ENCODE measurements around the gene OOEP.
A peak's percentile ranks its signal among the peaks of the same experiment; 100 is the strongest.

Gene OOEP

DNA sequence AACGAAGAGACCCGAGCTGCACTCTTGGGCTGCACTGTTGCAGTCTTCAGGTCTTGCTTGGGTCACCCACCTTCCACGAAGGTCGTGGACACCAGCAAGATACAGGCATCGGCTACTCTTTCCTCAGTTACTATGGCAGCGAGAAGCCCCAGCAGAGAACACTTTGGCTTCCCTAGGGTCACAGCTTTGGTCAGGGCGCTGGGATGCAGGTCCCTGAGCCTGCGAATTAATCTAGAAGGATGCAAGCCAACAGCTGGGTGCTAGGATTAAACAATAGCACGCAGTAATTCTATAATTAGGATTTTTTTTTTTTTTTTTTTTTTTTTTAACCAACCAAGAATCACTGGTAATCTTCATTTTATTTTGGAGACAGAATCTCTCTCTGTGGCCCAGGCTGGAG lies 5.1 kb downstream of the OOEP start:
- Histone ChIP-seq H3K27me3 (ENCODE audit: control insufficient read depth, insufficient read depth, low read length) (no peaks in the 10 kb centered on the region), H3K4me1 (ENCODE audit: control insufficient read depth, insufficient read depth, low read length) (peaks cover 5% of the 10 kb centered on the region; the same call in 1 of the 2 replicates), H3K9me3 (ENCODE audit: control insufficient read depth, insufficient read depth, low read length) (no peaks in the 10 kb centered on the region), H3K9ac (ENCODE audit: low read depth, low read length) (no peak overlapping the region), H3K4me3 (ENCODE audit: low read depth, low read length) (no peak overlapping the region), H3K36me3 (ENCODE audit: control insufficient read depth, insufficient read depth, low read length) (no peaks in the 10 kb centered on the region), H3K27ac (ENCODE audit: low read depth, low read length) (no peak overlapping the region)

DNA sequence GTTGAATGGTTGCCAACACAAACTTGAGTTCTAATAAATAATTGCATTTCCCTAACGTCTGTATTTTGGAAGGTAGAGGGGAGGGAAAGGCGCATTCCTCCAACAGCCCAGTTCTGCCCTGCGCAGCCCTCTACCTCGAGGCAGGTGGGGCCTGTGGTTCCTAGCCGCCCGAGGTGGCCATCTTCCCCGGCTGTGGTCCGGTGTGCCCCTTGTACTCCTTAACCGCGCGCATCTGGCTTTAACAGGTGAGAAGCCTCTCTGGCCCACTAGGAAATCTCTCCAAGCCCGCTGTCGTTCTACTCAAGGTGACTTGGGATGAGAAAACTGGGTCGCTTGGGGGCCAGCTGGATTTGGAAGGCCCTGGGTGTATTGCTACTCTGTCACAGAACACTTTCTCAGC lies 5.6 kb downstream of the OOEP start:
- Histone ChIP-seq H3K4me1 (ENCODE audit: control insufficient read depth, insufficient read depth, low read length) (peaks cover 5% of the 10 kb centered on the region; the same call in 1 of the 2 replicates), H3K27ac (ENCODE audit: low read depth, low read length) (no peak overlapping the region), H3K4me3 (ENCODE audit: low read depth, low read length) (no peak overlapping the region), H3K9me3 (ENCODE audit: control insufficient read depth, insufficient read depth, low read length) (no peaks in the 10 kb centered on the region), H3K36me3 (ENCODE audit: control insufficient read depth, insufficient read depth, low read length) (no peaks in the 10 kb centered on the region), H3K27me3 (ENCODE audit: control insufficient read depth, insufficient read depth, low read length) (no peaks in the 10 kb centered on the region), H3K9ac (ENCODE audit: low read depth, low read length) (no peak overlapping the region)

DNA sequence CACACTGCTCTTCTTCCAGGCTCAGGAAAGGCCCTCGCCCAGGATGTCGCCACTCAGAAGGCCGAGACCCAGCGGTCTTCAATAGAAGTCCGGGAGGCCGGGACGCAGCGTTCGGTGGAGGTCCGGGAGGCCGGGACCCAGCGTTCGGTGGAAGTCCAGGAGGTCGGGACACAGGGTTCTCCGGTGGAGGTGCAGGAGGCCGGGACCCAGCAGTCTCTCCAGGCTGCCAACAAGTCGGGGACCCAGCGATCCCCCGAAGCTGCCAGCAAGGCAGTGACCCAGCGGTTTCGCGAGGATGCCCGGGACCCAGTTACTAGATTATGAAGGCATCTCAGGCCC lies 6.2 kb downstream of the OOEP start:
- H3K9me3 ChIP-seq (ENCODE audit: control insufficient read depth, insufficient read depth, low read length), result no peaks in the 10 kb centered on the region
- no peak overlapping the region for H3K9ac ChIP-seq (ENCODE audit: low read depth, low read length)
- no peak overlapping the region for H3K4me3 ChIP-seq (ENCODE audit: low read depth, low read length)
- H3K27me3 ChIP-seq (ENCODE audit: control insufficient read depth, insufficient read depth, low read length), result no peaks in the 10 kb centered on the region
- no peak overlapping the region for H3K27ac ChIP-seq (ENCODE audit: low read depth, low read length)
- H3K4me1 ChIP-seq (ENCODE audit: control insufficient read depth, insufficient read depth, low read length), result peaks cover 5% of the 10 kb centered on the region; the same call in 1 of the 2 replicates
- H3K36me3 ChIP-seq (ENCODE audit: control insufficient read depth, insufficient read depth, low read length), result no peaks in the 10 kb centered on the region

DNA sequence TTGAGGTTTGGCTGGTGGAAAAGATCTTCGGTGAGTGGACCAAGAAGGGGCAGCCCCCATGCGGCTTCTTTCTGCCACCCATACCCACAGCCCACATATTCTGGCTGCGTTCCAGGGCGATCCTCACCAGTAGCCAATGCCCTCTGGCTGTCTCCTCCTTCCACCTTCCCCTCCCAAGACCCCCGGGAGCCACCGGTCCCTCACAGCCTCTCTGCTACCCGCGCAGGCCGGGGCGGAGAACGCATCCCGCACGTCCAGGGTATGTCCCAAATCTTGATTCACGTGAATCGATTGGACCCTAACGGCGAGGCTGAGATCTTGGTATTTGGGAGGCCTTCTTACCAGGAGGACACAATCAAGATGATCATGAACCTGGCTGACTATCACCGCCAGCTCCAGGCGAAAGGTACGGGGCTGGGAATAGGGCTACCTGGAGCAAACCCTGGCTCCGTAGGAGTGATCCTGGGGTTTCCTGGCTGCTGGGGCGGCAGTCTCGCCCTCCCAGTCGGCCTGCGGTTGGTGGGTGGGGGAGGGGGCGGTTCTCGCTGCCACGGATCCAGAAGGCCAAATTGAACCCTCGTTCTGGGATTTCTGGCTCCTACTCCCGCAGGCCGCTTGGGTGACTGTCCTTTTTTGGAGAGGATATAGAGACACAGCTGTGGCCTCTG lies 6.7 kb downstream of the OOEP start:
- H3K4me1 ChIP-seq (ENCODE audit: control insufficient read depth, insufficient read depth, low read length), result peaks cover 3% of the 10 kb centered on the region; the same call in 1 of the 2 replicates
- no peaks in the 10 kb centered on the region for H3K36me3 ChIP-seq (ENCODE audit: control insufficient read depth, insufficient read depth, low read length)
- no peaks in the 10 kb centered on the region for H3K27me3 ChIP-seq (ENCODE audit: control insufficient read depth, insufficient read depth, low read length)
- H3K9ac ChIP-seq (ENCODE audit: low read depth, low read length), result no peak overlapping the region
- no peak overlapping the region for H3K4me3 ChIP-seq (ENCODE audit: low read depth, low read length)
- no peak overlapping the region for H3K27ac ChIP-seq (ENCODE audit: low read depth, low read length)
- no peaks in the 10 kb centered on the region for H3K9me3 ChIP-seq (ENCODE audit: control insufficient read depth, insufficient read depth, low read length)

DNA sequence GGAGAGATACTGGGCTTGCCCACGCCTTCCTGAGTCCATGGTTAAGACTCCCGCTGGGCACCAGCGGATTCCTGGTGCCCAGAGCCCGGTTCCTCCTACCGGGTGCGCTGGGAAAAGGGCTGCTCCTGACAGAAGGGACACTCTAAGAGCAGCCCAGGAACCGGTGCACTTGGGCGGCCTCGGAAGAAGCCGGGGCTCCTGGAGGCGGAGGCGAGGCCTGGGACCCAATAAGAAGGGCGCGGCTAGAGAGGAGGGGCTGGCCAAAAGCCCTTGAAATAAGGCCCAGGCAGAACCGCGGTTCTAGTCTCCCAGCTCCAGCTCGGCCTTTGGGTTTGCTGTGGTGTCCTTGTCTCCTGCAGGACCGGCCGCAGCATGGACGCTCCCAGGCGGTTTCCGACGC lies 7.3 kb downstream of the OOEP start, which contains the start of gene KHDC3L:
Gene KHDC3L, plus strand, starts transcription at position 301 of the 400 bp plus-strand sequence. Its CDS starts 72 bp downstream, at position 373.
- H3K4me1 ChIP-seq (ENCODE audit: control insufficient read depth, insufficient read depth, low read length), result no peaks in the 10 kb centered on the region
- no peak within 1 kb of the TSS for H3K27ac ChIP-seq (ENCODE audit: low read depth, low read length)
- H3K27me3 ChIP-seq (ENCODE audit: control insufficient read depth, insufficient read depth, low read length), result no peaks in the 10 kb centered on the region
- no peak within 1 kb of the TSS for H3K9ac ChIP-seq (ENCODE audit: low read depth, low read length)
- no peaks in the 10 kb centered on the region for H3K9me3 ChIP-seq (ENCODE audit: control insufficient read depth, insufficient read depth, low read length)
- H3K36me3 ChIP-seq (ENCODE audit: control insufficient read depth, insufficient read depth, low read length), result no peaks in the 10 kb centered on the region
- H3K4me3 ChIP-seq (ENCODE audit: low read depth, low read length), result no peak within 1 kb of the TSS

DNA sequence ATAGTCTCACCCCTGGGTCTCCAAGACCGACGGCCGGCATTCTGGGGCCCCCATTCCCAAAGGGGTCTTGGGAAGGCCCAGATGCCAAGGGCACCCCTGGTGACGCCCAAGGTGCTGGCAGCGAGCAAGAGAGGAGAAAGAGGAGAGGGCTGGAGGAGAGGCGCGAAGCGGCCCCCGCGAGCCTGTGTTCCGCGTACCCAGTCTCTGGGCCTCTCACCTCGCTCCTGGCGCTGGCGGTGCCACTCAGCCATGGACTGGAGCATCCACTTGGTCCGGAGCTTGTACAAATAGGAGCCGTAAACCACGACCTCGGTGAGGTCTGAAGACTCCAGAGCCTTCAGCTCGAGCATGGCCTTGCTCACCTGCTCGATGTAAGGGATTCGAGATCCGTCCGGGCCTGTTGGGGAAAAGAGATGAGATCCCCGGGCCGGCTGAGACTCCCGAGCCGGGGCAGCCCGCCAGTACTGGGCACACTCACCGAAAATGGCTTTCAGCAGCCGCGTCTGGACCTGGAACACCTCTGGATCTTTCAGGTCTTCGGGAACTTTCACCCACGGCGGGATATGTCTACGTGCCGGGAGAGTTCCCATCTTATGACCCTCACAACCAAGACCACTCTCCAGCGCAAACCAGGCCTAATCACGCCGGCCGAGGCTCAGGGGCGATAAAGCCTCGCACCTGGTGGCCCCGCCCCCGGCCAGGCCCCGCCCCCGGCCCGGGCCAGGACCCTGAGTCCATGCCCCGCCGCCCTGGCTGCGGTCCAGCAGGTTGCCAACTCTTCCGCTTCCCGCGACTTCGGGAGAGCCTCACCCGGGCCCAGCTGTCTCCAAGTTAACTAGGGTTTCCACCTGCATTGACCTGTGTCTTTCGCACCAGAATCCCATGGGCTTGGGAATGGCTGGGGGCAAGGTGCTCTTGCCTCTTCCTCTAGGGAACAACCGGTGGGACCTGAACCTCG lies 15.8 kb downstream of the OOEP start, which contains the start of gene DPPA5:
Gene DPPA5, minus strand, starts transcription at position 641 of the 958 bp plus-strand sequence. Its CDS starts 51 bp downstream, at position 590.
- no peaks in the 10 kb centered on the region for H3K36me3 ChIP-seq (ENCODE audit: control insufficient read depth, insufficient read depth, low read length)
- H3K9ac ChIP-seq (ENCODE audit: low read depth, low read length), result no peak within 1 kb of the TSS
- no peaks in the 10 kb centered on the region for H3K27me3 ChIP-seq (ENCODE audit: control insufficient read depth, insufficient read depth, low read length)
- H3K27ac ChIP-seq (ENCODE audit: low read depth, low read length), result no peak within 1 kb of the TSS
- H3K4me1 ChIP-seq (ENCODE audit: control insufficient read depth, insufficient read depth, low read length), result peaks cover 18% of the 10 kb centered on the region
- no peaks in the 10 kb centered on the region; the same call in 1 of the 2 replicates for H3K9me3 ChIP-seq (ENCODE audit: control insufficient read depth, insufficient read depth, low read length)
- no peak within 1 kb of the TSS for H3K4me3 ChIP-seq (ENCODE audit: low read depth, low read length)

DNA sequence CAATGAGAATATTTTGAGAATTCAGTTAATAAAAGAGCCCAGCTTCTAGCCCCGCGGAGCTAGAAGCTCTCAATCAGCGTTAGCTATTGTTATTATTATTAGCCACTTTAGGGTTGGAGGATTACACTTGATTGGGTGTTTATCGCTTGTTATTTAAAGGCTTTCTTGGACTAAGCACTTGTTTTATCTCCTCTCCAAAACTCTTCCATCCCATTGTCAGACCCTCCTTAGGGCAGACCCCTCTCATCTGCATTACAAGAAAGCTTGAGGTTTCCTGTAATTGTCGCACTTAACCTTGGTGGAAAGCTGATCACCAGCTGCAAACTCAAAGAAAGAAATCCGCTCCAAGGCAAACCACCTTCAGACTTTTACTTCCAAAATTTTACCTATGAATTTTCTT lies 20.4 kb downstream of the OOEP start:
- Histone ChIP-seq H3K36me3 (ENCODE audit: control insufficient read depth, insufficient read depth, low read length) (no peaks in the 10 kb centered on the region), H3K4me3 (ENCODE audit: low read depth, low read length) (peak overlapping the region; percentile 28; the same call in 1 of the 2 replicates), H3K9ac (ENCODE audit: low read depth, low read length) (0 out of 2 replicates have a peak overlapping the region, but pooled peaks have one; percentile 28), H3K27ac (ENCODE audit: low read depth, low read length) (peak overlapping the region; percentile 92), H3K27me3 (ENCODE audit: control insufficient read depth, insufficient read depth, low read length) (no peaks in the 10 kb centered on the region), H3K4me1 (ENCODE audit: control insufficient read depth, insufficient read depth, low read length) (peaks cover 28% of the 10 kb centered on the region), H3K9me3 (ENCODE audit: control insufficient read depth, insufficient read depth, low read length) (peaks cover 4% of the 10 kb centered on the region)

DNA sequence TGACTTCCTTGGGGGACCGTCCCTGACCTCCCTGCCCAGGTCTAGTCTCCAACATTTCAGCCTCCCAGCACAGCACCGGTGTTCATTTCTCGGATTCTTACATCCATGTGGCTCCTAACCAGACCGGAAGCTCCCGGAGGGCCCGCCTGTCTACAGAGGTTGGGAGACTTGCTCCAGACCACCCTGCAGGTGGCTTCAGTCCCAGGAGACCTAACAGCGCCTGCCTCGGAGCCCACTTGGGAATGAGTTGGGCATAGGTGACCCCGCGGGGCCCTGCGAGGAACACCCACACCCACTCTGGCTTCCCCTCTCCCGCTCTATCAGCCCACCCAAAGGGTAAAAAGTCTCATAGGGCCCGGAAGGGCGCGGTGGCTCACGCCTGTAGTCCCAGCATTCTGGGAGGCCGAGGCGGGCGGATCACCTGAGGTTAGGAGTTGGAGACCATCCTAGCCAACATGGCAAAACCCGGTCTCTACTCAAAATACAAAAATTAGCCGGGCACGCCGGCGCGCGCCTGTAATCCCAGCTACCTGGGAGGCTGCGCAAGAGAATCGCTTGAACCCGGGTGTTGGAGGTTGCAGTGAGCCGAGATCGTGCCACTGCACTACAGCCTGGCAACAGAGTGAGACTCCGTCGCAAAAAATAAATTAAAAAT lies 21.0 kb downstream of the OOEP start:
- Histone ChIP-seq H3K27ac (ENCODE audit: low read depth, low read length) (peak overlapping the region; percentile 92), H3K9ac (ENCODE audit: low read depth, low read length) (no peak overlapping the region)

DNA sequence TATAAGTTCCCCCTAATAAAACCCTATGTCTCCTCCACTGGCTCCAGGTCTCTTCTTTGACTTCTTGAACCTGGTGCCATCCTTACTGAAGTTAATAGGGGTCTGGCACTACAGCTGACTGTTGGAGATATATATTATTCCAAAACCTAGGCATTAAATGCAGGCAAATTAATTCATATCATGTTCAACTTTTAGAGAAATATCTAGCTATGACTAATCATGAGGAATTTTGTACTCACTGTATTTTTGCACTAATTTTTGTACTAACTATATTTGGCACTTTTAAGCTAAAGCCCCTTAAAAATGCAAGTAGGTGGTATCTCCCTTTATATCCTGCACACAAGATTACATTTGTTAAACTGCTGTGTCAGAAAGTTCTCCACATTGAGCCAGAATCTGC lies 26.5 kb downstream of the OOEP start:
- peaks cover 4% of the 10 kb centered on the region for H3K4me1 ChIP-seq (ENCODE audit: control insufficient read depth, insufficient read depth, low read length)
- no peak overlapping the region for H3K27ac ChIP-seq (ENCODE audit: low read depth, low read length)
- H3K9me3 ChIP-seq (ENCODE audit: control insufficient read depth, insufficient read depth, low read length), result peaks cover 1% of the 10 kb centered on the region; the same call in 1 of the 2 replicates
- H3K36me3 ChIP-seq (ENCODE audit: control insufficient read depth, insufficient read depth, low read length), result no peaks in the 10 kb centered on the region
- H3K9ac ChIP-seq (ENCODE audit: low read depth, low read length), result no peak overlapping the region
- no peaks in the 10 kb centered on the region for H3K27me3 ChIP-seq (ENCODE audit: control insufficient read depth, insufficient read depth, low read length)
- H3K4me3 ChIP-seq (ENCODE audit: low read depth, low read length), result no peak overlapping the region

More for the DNA sequence above, 21.0 kb downstream of the OOEP start:
- Histone ChIP-seq H3K9me3 (ENCODE audit: control insufficient read depth, insufficient read depth, low read length) (peaks cover 4% of the 10 kb centered on the region), H3K4me3 (ENCODE audit: low read depth, low read length) (no peak overlapping the region), H3K4me1 (ENCODE audit: control insufficient read depth, insufficient read depth, low read length) (peaks cover 28% of the 10 kb centered on the region), H3K36me3 (ENCODE audit: control insufficient read depth, insufficient read depth, low read length) (no peaks in the 10 kb centered on the region), H3K27me3 (ENCODE audit: control insufficient read depth, insufficient read depth, low read length) (no peaks in the 10 kb centered on the region)

DNA sequence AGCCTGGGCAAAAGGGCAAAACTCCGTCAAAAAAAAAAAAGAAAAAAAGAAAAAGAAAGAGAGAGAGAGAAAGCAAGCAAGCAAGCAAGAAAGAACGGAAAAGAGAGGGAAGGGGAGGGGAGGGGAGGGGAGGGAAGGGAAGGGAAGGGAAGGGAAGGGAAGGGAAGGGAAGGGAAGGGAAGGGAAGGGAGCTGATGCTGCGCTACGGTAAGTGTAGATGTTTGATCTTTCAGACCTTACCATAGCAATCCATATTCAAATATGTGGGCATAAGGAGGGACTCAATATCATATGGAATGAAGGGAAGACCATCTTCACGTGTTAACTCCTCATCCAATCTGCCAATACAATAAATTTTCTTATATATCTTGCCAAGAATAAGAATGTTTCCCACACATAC lies 27.5 kb downstream of the OOEP start:
- Histone ChIP-seq H3K27me3 (ENCODE audit: control insufficient read depth, insufficient read depth, low read length) (no peaks in the 10 kb centered on the region), H3K36me3 (ENCODE audit: control insufficient read depth, insufficient read depth, low read length) (no peaks in the 10 kb centered on the region), H3K4me3 (ENCODE audit: low read depth, low read length) (no peak overlapping the region), H3K9me3 (ENCODE audit: control insufficient read depth, insufficient read depth, low read length) (no peaks in the 10 kb centered on the region), H3K4me1 (ENCODE audit: control insufficient read depth, insufficient read depth, low read length) (peaks cover 2% of the 10 kb centered on the region; the same call in 1 of the 2 replicates), H3K9ac (ENCODE audit: low read depth, low read length) (no peak overlapping the region), H3K27ac (ENCODE audit: low read depth, low read length) (no peak overlapping the region)

Measured in HUES48 (cell line).